GM12878 (cell line): ENCODE results near the gene GPLD1. TPM values are rescaled to one million over a fixed set of nuclear protein-coding genes. Genes with fewer than 3 reads are reported as not detected.

Source experiments
- ATAC-seq: fragments of 200-7000 bp; cut with Tn5 transposase; 3 replicates; pipeline ENCODE4 v1.9.1; 2020; ENCODE audit warnings: mild to moderate bottlenecking, moderate library complexity
- BruUV-seq: library from RNA; stranded (reverse); fragments of 400-500 nt; replicated peaks from 2 replicates; lab custom pipeline; 2021; lab: Mats Ljungman, UMichigan
- CTCF ChIA-PET: fragments of 300-600 bp; sonication (Branson Sonifier 250); formaldehyde crosslinking; extraction: SDS; loops from one replicate; lab custom pipeline; 2021; ENCODE audit warnings: inconsistent platforms; lab: Yijun Ruan, JAX
- POLR2A ChIA-PET: fragments of 350-600 bp; formaldehyde crosslinking; extraction: SDS; loops from one replicate; lab custom pipeline; 2021; ENCODE audit warnings: inconsistent platforms; lab: Charles Lee
- RAD21 ChIA-PET: fragments of 300-600 bp; sonication (Branson Sonifier 250); formaldehyde crosslinking; loops from one replicate; lab custom pipeline; 2023; ENCODE audit warnings: antibody characterized with exemption; ENCODE audit not compliant: unreplicated experiment; lab: Charles Lee
- SMC1A ChIA-PET: fragments of 300-600 bp; sonication (Branson Sonifier 250); formaldehyde crosslinking; loops from one replicate; lab custom pipeline; 2023; ENCODE audit not compliant: unreplicated experiment, uncharacterized antibody; lab: Charles Lee
- DNase-seq: peaks from one replicate; pipeline ENCODE4 v3.0.0-alpha.2; 2011; ENCODE audit warnings: low read depth, low spot score
- FAIRE-seq: peaks from 3 replicates; lab custom pipeline; 2011; peaks lifted over from hg19 to GRCh38; lab: Jason Lieb, UNC
- H2AFZ ChIP-seq: 2 replicates; pipeline ENCODE4 v1.6.0; 2011; ENCODE audit warnings: low read depth, low read length, control low read depth; ENCODE audit not compliant: control insufficient read depth
- H3K27ac ChIP-seq: 2 replicates; pipeline ENCODE4 v1.5.1; 2011; ENCODE audit warnings: control low read depth; ENCODE audit not compliant: control insufficient read depth, insufficient read depth
- H3K27me3 ChIP-seq, 2 experiments: replicated peaks in 1 of 2; 2 replicates each; pipeline versions ENCODE4 v1.6.0 to v1.6.1; 2011; ENCODE audit warnings: low read length in 1 of 2; ENCODE audit not compliant: control insufficient read depth in 2 of 2, insufficient read depth in 2 of 2
- H3K36me3 ChIP-seq, 2 experiments: 2 replicates each; pipeline ENCODE4 v1.5.1; 2011; ENCODE audit warnings: low read length in 1 of 2; ENCODE audit not compliant: control insufficient read depth in 2 of 2, insufficient read depth in 2 of 2
- H3K4me1 ChIP-seq: 2 replicates; pipeline ENCODE4 v1.6.1; 2011; ENCODE audit warnings: mild to moderate bottlenecking, low read length, moderate library complexity, mixed read lengths; ENCODE audit not compliant: control insufficient read depth, insufficient read depth
- H3K4me2 ChIP-seq: 2 replicates; pipeline ENCODE4 v1.6.0; 2011; ENCODE audit warnings: control low read depth; ENCODE audit not compliant: control insufficient read depth, insufficient read depth
- H3K4me3 ChIP-seq: fragments of 200-600 bp; sonication (generic); 2 replicates; pipeline ENCODE4 v1.5.1; 2016
- H3K79me2 ChIP-seq: 2 replicates; pipeline ENCODE4 v1.6.0; 2011; ENCODE audit warnings: low read length; ENCODE audit not compliant: control insufficient read depth, insufficient read depth
- H3K9ac ChIP-seq: 2 replicates; pipeline ENCODE4 v1.8.0; 2011; ENCODE audit warnings: low read length, control low read depth, mixed read lengths; ENCODE audit not compliant: control insufficient read depth, insufficient read depth
- H3K9me3 ChIP-seq: replicated peaks from 3 replicates; pipeline ENCODE4 v1.5.1; 2011; ENCODE audit warnings: mild to moderate bottlenecking, low read length; ENCODE audit not compliant: control insufficient read depth, insufficient read depth
- H4K20me1 ChIP-seq: 2 replicates; pipeline ENCODE4 v1.6.0; 2011; ENCODE audit not compliant: control insufficient read depth, insufficient read depth
- ATF7 ChIP-seq: fragments of 450-650 bp; IDR thresholded peaks from 2 replicates; pipeline ENCODE4 v1.6.1; 2016; ENCODE audit warnings: low read depth, mild to moderate bottlenecking
- BACH1 ChIP-seq: fragments of 450-650 bp; IDR thresholded peaks from 2 replicates; pipeline ENCODE4 v1.6.1; 2017; ENCODE audit warnings: mild to moderate bottlenecking, borderline replicate concordance
- ELK1 ChIP-seq: IDR thresholded peaks from 2 replicates; pipeline ENCODE4 v1.6.1; 2012; ENCODE audit warnings: low read depth, low read length, improper control_type of control experiment
- IKZF2 ChIP-seq, 2 experiments: fragments of 450-650 bp; IDR thresholded peaks; 2 replicates each; pipeline ENCODE4 v1.6.1; 2017; ENCODE audit warnings: mild to moderate bottlenecking in 2 of 2, moderate library complexity in 2 of 2
- LARP7 ChIP-seq: fragments of 450-650 bp; IDR thresholded peaks from 2 replicates; pipeline ENCODE4 v1.6.1; 2017; ENCODE audit warnings: mild to moderate bottlenecking
- MXI1 ChIP-seq: fragments of 150-350 bp; IDR thresholded peaks from 2 replicates; pipeline ENCODE4 v1.6.1; 2011; ENCODE audit warnings: low read depth, mild to moderate bottlenecking, inconsistent platforms, low read length, improper control_type of control experiment
- POLR2AphosphoS2 ChIP-seq: IDR thresholded peaks from 2 replicates; pipeline ENCODE4 v1.6.1; 2011; ENCODE audit warnings: low read depth, mild to moderate bottlenecking, low read length, improper control_type of control experiment, moderate library complexity
- PRDM15 ChIP-seq: fragments of 450-650 bp; formaldehyde crosslinking; IDR thresholded peaks from 2 replicates; pipeline ENCODE4 v1.4.0; 2020; ENCODE audit warnings: mild to moderate bottlenecking, moderate library complexity
- RAD51 ChIP-seq: fragments of 450-650 bp; IDR thresholded peaks from 2 replicates; pipeline ENCODE4 v1.6.1; 2016; ENCODE audit warnings: moderate library complexity, mild to moderate bottlenecking, inconsistent platforms
- RCOR1 ChIP-seq: conservative IDR thresholded peaks from 2 replicates; pipeline ENCODE4 v1.6.1; 2012; ENCODE audit warnings: low read depth, low read length, improper control_type of control experiment
- ZBED1 ChIP-seq: IDR thresholded peaks from 2 replicates; pipeline ENCODE4 v1.6.1; 2016; ENCODE audit warnings: borderline replicate concordance
- ZNF622 ChIP-seq: fragments of 450-650 bp; IDR thresholded peaks from 2 replicates; pipeline ENCODE4 v1.6.1; 2017; ENCODE audit warnings: mild to moderate bottlenecking, inconsistent platforms
- in situ Hi-C: fragments of 300-500 bp; cut with MboI; formaldehyde crosslinking; loops from 9 replicates; pipeline ENCODE4 v1.14.3; 2018; ENCODE audit warnings: mixed read lengths
- intact Hi-C: fragments of 100-400 bp; cut with micrococcal nuclease; formaldehyde crosslinking; loops from one replicate; pipeline ENCODE4 v1.14.2; 2022; ENCODE audit not compliant: unreplicated experiment
- polyA plus RNA-seq, 11 experiments: library from polyadenylated mRNA; depleted of rRNA in 4 of 11; unstranded in 6 of 11; stranded (reverse) in 5 of 11; fragments of >200 nt; fragmentation: Nextera tagmentation in 4 of 11; fragmentation: Illumina TruSeq in 1 of 11; extraction: Ambion mirVana in 4 of 11; extraction: Trizol in 1 of 11; gene quantifications; 1 replicate in 1 of 11; 2 replicates in 10 of 11; pipeline versions ENCODE4 v1.2.1 to v1.2.3, GENCODE V29; 2011 to 2016; ENCODE audit warnings: inconsistent platforms in 2 of 11, missing spikeins in 2 of 11, low read depth in 1 of 11
- total RNA-seq, 4 experiments: library from RNA; depleted of rRNA in 3 of 4; stranded (reverse); fragments of >200 nt in 3 of 4; fragmentation: Illumina TruSeq in 1 of 4; extraction: Trizol in 1 of 4; gene quantifications; 2 replicates each; pipeline versions ENCODE4 v1.2.1 to v1.2.3, GENCODE V29; 2013 to 2021
- TF ChIP-seq, protein P1 (sequence below): IDR thresholded peaks from 2 replicates; pipeline ENCODE4 v1.6.1; 2011; ENCODE audit warnings: low read depth, mild to moderate bottlenecking, low read length, moderate library complexity, borderline replicate concordance; ENCODE audit errors: extremely low read depth
- TF ChIP-seq, protein P2 (sequence below): IDR thresholded peaks from 2 replicates; pipeline ENCODE4 v1.6.1; 2012; ENCODE audit warnings: low read depth, low read length, improper control_type of control experiment
- TF ChIP-seq, protein P3 (sequence below): fragments of 450-650 bp; IDR thresholded peaks from 2 replicates; pipeline ENCODE4 v1.6.1; 2016; ENCODE audit warnings: mild to moderate bottlenecking, moderate library complexity, borderline replicate concordance

GPLD1 gene
- total and polyA plus RNA-seq, 10 of the 15 experiments (the other 5 are each of a cell fraction or from before 2014, with no cell fraction given): 0.04 to 1.0 (median 0.69) TPM

GRCh38 chr6:24501914-24502313, 12.5 kb upstream of the GPLD1 start:
- no peak for FAIRE-seq
- no peaks in the 10 kb centered on the region for H3K4me1 ChIP-seq
- BruUV-seq: no TSS peak
- ChIA-PET POLR2A (interaction anchor here (0.6 to 0.8 kb wide), 2 partner anchors 10 to 22 kb away, joined by 4 to 5 read pairs; no protein-coding TSS in a partner anchor), SMC1A (interaction anchor here (0.8 to 1.4 kb wide), 3 partner anchors 20 to 79 kb away, joined by 3 to 4 read pairs (median 3); no protein-coding TSS in a partner anchor), CTCF (interaction anchor here (0.6 to 2.5 kb wide), 6 partner anchors 8 to 279 kb away, joined by 3 to 14 read pairs (median 4); no protein-coding TSS in a partner anchor), RAD21 (interaction anchor here (0.8 to 1.1 kb wide), 2 partner anchors 21 to 22 kb away, joined by 3 read pairs; no protein-coding TSS in a partner anchor)
- intact Hi-C loops: no loop called here
- no peak overlapping the region for H2AFZ ChIP-seq
- no peaks in the 10 kb centered on the region; the same call in 2 of the 3 replicates for H3K9me3 ChIP-seq
- no peak for DNase-seq
- no peak overlapping the region for H3K4me3 ChIP-seq
- H3K9ac ChIP-seq: no peak overlapping the region
- no peak overlapping the region for H3K27ac ChIP-seq
- in situ Hi-C loops: no loop called here
- no peak for ATAC-seq
- H3K79me2 ChIP-seq: no peaks in the 10 kb centered on the region
- no peaks in the 10 kb centered on the region for H3K36me3 ChIP-seq
- no peaks in the 10 kb centered on the region for H3K27me3 ChIP-seq
- no peak overlapping the region for H3K4me2 ChIP-seq
- no peaks in the 10 kb centered on the region for H4K20me1 ChIP-seq
- no peak for TF ChIP-seq ZNF622
- TF ChIP-seq, protein P1, sequence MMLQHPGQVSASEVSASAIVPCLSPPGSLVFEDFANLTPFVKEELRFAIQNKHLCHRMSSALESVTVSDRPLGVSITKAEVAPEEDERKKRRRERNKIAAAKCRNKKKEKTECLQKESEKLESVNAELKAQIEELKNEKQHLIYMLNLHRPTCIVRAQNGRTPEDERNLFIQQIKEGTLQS: no peak
- no peak for TF ChIP-seq ELK1
- TF ChIP-seq POLR2AphosphoS2: no peak
- TF ChIP-seq MXI1: no peak
- no peak for TF ChIP-seq ZBED1
- TF ChIP-seq, protein P2, sequence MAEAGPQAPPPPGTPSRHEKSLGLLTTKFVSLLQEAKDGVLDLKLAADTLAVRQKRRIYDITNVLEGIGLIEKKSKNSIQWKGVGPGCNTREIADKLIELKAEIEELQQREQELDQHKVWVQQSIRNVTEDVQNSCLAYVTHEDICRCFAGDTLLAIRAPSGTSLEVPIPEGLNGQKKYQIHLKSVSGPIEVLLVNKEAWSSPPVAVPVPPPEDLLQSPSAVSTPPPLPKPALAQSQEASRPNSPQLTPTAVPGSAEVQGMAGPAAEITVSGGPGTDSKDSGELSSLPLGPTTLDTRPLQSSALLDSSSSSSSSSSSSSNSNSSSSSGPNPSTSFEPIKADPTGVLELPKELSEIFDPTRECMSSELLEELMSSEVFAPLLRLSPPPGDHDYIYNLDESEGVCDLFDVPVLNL: no peak
- TF ChIP-seq PRDM15 (CRISPR knock-in tag): no peak
- no peak for TF ChIP-seq ATF7
- TF ChIP-seq LARP7: no peak
- no peak for TF ChIP-seq BACH1
- no peak for TF ChIP-seq IKZF2 (IDR thresholded peaks at IDR 0.05)
- TF ChIP-seq, protein P3, sequence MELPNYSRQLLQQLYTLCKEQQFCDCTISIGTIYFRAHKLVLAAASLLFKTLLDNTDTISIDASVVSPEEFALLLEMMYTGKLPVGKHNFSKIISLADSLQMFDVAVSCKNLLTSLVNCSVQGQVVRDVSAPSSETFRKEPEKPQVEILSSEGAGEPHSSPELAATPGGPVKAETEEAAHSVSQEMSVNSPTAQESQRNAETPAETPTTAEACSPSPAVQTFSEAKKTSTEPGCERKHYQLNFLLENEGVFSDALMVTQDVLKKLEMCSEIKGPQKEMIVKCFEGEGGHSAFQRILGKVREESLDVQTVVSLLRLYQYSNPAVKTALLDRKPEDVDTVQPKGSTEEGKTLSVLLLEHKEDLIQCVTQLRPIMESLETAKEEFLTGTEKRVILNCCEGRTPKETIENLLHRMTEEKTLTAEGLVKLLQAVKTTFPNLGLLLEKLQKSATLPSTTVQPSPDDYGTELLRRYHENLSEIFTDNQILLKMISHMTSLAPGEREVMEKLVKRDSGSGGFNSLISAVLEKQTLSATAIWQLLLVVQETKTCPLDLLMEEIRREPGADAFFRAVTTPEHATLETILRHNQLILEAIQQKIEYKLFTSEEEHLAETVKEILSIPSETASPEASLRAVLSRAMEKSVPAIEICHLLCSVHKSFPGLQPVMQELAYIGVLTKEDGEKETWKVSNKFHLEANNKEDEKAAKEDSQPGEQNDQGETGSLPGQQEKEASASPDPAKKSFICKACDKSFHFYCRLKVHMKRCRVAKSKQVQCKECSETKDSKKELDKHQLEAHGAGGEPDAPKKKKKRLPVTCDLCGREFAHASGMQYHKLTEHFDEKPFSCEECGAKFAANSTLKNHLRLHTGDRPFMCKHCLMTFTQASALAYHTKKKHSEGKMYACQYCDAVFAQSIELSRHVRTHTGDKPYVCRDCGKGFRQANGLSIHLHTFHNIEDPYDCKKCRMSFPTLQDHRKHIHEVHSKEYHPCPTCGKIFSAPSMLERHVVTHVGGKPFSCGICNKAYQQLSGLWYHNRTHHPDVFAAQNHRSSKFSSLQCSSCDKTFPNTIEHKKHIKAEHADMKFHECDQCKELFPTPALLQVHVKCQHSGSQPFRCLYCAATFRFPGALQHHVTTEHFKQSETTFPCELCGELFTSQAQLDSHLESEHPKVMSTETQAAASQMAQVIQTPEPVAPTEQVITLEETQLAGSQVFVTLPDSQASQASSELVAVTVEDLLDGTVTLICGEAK: no peak
- no peak for TF ChIP-seq RAD51
- no peak for TF ChIP-seq RCOR1
